HG02642 (cell line): Measurements from ENCODE around the gene DST.
"Not testable (repeated sequence)": the region's sequence is repeated elsewhere in the genome, so short reads cannot be mapped to it uniquely, and the experiment has no call there.

Experiments
- ATAC-seq: cut with Tn5 transposase; IDR thresholded peaks from one replicate; pipeline ENCODE4 v1.9.1; 2021; ENCODE audit warnings: mild to moderate bottlenecking; ENCODE audit not compliant: unreplicated experiment, poor library complexity

The DST gene

DNA sequence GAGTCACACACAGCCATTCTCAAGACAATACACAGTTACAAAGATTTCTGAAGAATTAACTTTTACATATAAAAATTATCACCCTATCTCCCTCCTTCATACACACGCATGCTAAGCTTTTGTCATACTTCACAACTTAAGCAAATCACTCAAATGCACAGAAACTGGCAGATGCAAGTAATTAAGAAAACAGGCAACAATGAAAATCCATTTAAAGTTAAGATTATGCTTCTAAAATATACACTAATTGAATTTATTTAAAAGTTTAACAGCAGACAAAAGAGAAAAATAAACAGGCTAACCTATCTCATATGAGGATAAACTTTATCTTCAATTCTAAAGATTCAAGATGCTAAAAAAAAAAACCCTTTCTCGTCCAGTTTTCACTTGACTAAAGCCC lies 68.4 kb downstream of the DST start:
- ATAC-seq, result no peak

DNA sequence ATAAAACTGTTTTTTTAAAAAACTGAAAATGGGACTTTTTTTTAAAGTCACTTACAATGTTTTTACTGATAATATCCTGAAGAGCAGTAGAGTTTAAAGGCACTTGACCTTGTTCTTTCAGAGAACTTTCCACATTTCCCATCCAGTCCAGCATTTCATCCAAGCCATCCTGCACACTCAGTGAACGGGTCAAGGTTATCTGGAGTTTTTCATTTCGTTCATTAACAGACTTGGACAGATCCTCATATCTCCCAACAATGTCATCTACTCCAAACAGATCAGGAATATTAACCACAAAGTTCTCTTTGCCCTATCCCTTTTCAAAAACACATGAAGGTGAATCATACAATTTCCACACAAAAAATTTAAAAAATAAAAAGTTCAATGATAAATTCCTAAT lies 69.1 kb downstream of the DST start:
- no peak for ATAC-seq

DNA sequence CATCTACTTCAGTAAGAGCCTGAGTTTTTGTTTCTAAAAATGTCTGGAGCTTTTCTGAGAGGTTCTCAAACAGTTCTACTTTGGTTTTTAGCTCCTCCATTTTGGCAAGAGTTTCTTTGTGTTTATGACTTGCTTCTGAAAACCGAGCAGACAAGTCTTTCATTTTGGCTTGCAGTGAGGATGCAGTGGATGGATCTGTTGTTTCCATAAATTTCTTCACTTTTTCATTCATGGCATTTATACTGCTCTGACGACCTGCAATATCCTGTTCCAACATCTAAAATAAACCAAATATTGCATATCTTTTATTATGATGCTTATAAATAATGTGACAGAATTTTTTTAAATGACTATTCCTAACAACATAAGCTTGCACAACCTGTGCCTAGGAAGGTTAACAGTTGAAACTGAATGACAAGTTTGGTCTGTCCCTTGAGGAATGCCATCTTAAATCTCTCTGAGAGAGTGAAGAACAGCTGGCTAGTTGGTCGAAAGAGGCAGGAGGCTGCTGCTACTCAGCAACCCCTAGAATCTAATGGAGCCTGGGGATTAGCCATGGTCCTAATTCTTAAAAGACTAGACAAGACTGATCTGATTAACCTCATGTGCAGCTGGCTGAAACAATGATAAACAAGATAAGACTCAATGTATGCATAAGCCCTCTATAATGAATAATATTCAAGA lies 69.8 kb downstream of the DST start:
- ATAC-seq, result no peak

DNA sequence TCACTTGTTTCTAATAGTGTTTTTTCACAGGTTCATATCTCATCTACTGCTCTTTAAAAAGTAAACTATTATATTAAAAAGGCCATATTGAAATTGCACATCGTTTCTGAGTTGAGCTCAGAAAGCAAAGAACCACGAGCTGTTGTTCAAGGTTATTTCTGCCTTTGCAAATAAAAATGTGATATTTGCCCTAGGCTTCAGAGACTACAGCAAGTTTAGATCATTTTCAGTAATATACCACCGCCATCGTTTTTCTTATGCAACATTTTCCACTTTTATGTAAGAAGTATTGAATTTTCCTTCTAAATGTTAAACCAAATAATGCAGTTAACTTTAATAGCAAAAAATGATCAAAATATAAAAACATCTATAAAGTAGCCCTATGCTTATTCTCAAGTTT lies 71.1 kb downstream of the DST start:
- no peak for ATAC-seq

DNA sequence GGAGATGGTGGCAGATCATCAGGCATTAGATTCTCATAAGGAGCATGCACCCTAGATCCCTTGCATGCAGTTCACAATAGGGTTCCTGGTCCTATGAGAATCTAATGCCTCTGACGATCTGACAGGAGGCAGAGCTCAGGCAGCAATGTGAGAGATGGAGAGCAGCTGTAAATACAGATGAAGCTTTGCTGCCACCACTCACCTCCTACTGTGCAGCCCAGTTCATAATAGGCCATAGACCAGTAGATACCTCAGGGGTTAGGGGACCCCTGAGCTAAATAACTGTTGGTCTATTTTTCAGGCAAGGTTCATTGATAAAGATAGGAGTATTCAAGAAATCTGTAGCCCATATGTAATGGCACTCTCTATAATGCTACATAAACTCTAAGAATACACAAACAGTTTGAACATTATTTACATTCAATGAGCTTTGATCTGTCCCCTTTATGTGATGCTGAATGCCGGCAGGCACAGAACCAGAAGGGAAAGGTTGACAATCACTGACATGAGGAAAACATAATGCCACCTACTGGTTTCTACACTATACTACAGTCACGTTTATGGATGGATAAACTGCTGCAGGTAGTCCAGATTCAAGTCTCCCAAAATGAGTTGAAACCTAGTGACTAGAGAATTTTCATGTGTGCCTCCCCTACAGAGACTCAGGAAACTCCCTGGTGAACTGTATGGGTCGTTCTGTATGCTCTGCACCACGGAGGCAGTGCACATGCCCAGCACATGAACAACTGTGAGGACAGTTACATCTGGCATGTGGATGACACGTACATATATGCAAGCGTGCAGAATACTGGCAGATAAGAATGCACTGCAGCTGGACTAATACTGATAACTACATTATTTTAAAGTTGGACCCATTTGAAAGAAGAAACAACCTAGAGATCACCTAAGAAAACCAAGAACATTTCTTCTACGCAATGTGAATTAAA lies 72.0 kb downstream of the DST start:
- ATAC-seq, result peak; percentile 91

DNA sequence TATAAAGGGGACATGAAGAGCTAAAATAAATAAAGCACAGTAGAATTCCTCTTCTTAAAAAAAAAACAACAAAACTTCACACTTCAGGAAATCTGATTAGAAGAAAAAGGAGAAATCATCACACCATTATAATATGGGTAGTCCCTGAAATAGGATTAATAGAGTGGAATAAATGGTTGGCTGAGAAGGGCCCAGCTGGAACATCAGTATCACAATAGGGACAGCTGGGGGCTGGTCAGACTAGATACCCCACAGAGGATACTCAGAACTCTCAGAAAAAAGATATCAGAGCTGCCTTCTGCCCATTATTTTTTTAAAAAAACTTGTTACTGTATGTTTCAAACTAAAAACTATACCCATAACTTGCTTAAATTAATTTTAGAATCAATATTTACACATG lies 75.2 kb downstream of the DST start:
- no peak for ATAC-seq

DNA sequence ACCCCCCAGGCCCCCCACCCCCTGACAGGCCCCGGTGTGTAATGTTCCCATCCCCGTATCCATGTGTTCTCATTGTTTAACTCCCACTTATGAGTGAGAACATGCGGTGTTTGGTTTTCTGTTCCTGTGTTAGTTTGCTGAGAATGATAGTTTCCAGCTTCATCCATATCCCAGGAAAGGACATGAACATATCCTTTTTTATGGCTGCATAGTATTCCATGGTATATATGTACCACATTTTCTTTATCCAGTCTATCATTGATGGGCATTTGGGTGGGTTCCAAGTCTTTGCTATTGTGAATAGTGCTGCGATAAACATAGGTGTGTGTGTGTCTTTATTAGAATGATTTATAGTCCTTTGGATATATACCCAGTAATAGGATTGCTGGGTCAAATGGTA lies 80.0 kb downstream of the DST start:
- not testable (repeated sequence) for ATAC-seq

DNA sequence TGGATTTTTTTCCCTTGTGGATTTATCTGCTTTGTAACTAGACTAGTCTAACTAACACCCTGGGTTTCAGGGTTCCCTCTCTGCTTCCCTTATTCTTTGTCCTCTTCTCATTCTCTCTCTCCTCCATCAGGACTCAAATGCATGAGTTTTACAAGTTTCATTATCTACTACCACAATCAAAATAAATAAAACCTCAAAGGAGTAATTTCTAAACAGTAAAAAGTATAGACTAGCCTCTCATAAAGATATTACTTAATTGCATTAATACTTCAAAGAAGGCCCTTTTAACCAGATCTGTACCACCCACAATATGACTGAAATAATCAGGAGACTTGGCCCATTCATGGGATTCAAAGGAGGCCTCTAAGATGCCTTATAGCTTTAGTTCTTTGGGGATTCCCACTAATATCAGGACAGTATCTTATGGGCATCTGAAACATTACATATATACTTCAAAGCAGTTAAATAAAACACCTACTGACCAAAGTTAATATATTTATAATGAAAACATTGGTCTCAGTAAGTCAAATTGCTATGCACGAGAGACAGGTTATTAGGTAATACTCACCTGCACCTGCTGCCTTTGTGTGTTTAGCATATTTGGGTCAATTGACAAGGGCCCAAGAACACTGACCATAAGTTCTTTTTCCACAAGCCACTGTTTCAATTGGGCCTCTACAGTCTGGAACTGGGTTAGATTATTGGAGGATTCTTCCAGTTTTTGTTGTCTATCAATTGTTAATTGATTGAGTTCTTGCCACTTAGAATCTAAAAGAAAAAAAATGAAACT lies 85.7 kb downstream of the DST start:
- ATAC-seq, result no peak

DNA sequence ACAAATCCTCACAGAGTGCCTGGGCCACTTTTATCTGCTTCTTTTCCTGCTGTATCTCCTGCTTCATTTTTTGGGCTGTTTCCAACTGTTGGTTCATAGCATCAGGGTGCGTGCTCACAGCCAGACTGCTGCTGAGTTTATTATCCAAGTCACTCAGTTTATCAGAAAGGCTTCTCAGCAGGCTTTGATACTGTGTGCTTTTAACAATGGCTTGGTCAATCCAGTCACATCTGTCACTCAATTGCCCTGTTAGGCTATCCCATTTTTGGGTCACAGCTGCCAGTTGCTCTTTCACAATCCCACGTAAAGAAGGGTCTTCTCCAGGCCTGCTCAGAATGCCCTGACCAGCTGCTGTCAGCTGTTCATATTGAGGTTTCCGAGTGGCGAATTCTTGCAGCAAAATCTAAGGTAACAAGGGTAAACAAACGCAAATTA lies 87.2 kb downstream of the DST start:
- no peak for ATAC-seq

DNA sequence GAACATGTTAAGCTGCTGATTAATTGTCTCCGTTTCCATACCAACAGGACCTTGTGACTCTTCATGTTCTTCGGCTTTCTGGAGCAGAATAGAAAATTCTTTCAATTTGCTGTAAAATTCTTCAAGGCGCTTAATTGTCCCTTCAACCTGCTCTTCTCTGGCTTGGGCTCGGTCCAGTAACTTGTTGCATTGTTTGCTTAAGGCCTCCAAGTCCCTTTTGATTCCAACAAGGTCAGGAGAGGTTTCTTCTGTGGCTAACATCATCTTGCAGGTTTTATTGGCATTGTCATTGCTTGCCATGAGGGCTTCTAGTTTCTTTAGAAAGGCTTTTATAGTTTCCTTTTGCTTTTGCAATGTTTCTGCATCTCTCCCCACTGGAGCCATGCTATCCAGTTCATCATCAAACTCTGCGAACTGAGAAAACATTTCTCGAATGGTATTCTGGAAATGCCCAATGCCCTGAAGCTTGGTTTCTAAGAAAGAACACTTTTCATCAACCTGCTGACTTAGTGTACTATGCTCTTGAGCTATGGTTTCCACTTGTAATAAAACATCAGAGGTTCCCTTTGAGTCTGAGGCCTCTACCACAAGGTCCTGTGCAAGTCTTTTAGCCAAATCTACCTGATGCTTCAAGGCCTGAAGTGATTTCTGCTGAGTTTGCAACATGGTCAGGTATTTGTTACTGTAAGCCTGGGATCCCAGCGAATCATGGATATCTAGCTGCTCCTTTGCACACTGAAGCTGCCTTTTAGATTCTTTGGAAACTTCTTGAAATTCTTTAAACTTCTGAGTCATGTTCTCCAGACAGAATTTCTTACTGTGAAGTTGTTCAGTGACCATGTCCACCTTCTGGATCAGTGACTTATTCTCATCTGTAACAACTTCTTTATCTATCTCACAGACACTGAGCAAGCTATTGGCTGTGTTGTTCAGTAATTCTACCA lies 90.2 kb downstream of the DST start:
- no peak for ATAC-seq

DNA sequence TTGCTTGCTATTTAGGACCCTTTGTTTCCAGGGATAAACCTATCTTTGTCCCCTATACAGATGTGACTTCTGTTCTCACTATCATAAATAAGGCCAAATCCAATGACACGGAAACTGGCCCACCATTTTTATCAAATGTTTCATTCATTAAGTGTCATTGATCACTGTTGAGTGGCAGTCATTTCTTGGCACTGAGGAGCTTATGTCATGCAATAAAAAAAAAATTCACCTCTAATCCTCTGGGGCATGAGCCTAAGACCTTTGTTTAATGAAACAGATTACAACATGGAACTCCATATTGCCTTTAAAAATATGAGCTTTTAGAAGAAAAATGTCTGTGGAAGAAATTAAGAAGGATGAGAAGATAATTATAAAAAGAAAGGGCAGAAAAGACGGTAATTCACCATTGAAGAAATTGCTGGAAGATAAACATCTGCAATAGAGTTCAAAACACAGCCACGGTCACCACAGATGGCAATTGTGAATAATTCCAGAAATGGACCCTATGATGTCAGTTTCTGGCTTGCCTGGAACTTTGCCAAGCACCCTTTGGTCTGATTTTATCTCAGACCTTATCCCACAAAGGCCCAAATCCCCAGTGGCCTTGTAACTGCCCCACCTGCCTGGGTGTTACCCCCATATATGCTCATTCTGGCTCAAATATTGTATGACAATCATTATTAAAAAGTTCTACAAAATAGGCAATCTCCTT lies 91.1 kb downstream of the DST start:
- ATAC-seq, result no peak

DNA sequence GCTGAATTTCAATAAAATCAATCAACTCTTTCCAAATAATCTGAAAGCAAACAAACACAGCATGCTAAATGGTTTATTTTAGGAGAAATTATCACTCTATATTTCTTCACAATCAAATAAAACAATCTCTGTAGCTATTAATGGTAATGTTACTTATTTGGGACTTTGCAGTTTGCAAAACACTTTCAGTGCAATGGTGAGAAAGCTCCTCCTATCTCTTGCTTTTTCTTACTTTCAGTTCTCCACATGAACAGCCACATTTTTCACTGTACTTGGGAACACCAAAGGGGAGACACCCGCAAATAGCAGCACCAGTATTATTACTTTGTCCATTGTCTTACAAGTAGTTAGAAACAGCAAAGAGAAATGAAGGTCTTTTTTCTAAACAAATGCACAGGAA lies 92.4 kb downstream of the DST start:
- no peak for ATAC-seq

DNA sequence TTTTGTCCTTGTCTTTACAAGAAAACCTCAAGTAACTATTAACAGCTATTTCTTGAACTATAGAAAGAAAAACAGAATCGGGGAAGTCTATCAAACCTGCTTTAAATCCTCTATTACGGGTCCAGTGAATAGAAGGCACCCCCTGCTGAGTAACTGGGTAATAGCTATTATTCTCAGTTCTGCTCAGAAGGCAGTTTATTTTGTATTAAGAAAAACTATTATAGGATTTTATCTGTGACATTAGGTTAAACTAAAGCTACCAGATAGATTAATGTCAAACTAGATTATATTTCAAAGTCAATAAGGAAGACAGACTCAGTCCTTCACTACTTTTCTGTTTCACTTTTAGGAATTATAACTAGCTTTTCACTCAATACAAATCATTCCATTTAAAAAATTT lies 93.7 kb downstream of the DST start:
- ATAC-seq, result no peak

DNA sequence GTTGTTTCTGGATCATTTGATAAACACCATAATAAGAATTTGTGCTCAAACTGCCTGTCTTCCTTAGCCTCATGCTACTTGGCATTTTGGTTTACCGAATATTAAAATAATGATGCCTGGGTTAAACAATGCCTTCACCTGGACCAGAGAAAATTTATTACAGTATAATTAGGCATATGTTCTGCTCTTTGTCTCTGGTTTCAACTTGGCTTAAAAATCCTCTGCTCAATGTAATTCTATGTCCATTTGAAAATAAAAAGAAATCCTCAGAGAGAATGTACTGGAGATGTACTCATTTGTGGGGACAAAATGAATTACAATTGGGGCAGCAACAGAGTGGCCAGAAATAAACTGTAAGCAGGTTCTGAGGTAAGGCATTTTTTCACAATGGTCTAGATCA lies 95.0 kb downstream of the DST start:
- ATAC-seq, result no peak

DNA sequence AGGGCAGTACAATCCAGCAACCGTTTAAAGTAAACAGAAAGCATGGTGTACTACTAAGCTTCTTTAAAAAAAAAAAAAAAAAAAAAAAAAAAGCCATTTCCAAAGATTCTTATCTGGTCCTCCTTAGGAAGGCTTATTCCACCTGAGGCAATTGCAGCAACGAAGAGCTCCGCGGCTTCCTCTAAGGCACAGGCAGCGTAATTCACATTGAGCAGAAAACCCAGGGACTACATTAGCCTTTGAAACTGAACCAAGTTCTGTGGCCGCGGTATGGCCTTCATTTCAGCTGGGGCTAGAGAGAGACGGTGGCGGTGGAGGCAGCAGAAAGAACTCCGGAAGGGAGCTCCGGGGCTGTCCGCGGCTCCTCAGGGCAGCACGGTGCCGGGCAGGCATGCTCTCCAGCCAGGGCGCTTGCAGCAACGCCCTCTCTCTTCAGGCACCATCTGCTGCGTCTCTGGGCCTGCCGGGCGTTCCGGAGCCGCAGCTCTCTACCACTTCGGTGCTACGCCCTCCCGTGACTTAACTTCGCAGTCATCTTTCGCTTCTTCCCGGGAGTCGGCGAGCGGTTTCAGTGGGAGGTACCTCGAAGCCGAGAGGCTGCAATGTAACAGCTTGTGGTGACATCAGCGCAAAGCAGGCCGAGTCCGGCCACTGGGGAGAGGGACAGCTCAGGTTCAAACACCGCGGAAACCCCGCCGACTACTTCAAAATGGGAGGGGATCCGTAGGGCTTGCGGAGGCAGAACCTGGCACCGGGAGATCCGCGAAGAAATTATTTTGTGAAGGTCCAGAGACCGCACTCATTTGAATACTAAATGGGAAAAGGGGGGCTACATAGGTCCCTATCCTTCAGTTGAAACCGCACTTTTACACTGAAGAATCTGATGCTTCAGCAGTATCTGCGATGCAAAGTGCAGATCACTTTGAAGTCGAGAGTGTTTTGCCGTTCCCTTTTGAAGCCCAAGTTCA lies 100.0 kb downstream of the DST start:
- peak; percentile 97 for ATAC-seq

DNA sequence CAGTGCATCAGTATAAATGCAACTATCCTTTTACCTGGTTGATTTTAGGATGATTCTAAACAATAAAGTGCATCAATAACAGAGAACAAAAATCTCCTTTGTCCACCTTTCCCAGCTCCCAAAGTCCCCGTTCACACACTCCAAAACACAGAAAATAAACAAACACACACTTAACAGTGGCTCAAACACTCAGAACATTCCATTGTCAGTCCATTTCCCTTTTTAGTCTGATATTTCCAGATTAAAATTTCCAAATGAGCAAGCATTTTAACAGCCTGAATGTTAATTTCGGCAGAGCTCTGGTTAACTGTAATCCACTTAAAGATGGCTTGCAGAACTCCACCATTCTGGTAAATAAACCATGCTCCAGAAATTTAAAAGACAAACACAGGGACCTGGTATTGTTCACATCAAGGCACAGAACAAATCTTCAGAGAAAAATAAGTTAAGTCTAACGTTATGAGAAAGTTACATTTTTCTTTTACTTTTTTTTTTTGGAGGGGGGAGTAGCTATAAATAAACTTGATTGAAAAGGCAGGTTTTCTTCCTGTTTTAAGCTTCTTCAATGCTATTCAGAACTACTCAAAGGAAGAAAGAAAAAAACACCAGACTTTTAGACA lies 100.8 kb downstream of the DST start:
- no peak for ATAC-seq

DNA sequence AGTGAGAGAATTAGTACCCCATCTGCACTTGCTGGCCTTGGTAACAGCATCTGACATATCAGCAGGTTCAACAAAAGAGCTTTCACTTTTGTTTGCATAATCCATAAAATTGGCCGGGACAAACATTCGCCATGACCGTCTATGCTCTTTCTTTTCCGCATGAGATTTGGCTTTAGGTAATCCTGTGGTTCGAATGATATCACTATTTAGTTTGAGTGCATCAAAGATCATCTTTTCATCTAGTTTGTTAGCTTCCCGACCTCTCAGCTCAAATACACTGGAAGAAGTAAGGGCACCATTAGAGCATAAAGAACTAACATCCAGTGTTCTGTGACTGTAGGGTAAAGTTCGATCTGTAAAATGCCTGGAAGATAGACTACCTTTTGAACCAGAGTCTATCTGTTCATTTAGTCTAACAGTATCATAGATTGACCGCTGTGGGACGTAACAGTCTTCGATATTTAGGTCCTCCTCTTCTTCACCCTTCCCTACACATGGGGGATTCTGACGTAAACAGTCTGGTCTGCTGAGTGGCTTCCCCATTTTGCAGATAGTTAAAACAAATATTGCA lies 101.6 kb downstream of the DST start:
- no peak for ATAC-seq
